GM19397 (cell line): Measurements from ENCODE around the gene ZNF507.
"Not testable (repeated sequence)": the region's sequence is repeated elsewhere in the genome, so short reads cannot be mapped to it uniquely, and the experiment has no call there.

ENCODE experiments used
- ATAC-seq: cut with Tn5 transposase; IDR thresholded peaks from one replicate; pipeline ENCODE4 v1.9.1; 2021; ENCODE audit warnings: mild to moderate bottlenecking, moderate library complexity; ENCODE audit not compliant: unreplicated experiment

ZNF507 gene

DNA sequence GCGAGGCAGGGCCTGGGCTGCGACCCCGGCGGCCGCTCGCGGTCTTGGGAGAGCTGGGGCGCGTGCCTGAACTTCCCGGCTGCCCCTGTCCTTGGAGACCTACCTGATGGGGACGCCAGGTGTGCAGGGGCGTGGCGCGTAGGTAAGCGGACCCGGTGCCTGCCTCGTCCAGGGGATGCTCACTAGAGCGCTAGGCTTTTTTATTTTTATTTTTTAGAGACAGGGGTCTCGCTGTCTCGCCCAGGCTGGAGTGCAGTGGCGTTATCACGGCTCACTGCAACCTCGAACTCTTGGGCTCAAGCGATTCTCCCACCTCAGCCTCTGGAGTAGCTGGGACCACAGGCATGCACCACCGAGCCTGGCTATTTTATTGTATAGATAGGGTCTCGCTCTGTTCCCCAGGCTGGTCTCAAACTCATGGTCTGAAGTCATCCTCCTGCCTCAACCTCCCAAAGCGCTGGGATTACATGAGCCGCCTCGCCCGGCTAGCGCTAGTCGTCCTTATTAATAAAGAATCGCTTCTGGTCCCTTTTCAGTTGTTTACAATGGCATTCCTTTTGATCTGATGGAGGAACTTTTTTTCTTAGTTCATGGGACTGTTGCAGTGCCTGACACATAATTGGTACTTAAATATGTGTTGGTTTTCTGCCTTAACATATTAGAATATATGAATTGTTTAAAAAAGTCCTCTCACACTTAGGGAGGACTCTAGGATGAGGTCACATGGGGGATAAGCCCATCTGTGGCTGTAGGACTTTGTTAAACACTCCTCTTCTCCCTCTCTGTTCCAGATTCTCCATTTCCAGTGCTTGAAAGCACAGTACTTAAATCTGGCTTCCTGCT is 61.0 kb downstream of the ZNF507 start:
- ATAC-seq: no peak

DNA sequence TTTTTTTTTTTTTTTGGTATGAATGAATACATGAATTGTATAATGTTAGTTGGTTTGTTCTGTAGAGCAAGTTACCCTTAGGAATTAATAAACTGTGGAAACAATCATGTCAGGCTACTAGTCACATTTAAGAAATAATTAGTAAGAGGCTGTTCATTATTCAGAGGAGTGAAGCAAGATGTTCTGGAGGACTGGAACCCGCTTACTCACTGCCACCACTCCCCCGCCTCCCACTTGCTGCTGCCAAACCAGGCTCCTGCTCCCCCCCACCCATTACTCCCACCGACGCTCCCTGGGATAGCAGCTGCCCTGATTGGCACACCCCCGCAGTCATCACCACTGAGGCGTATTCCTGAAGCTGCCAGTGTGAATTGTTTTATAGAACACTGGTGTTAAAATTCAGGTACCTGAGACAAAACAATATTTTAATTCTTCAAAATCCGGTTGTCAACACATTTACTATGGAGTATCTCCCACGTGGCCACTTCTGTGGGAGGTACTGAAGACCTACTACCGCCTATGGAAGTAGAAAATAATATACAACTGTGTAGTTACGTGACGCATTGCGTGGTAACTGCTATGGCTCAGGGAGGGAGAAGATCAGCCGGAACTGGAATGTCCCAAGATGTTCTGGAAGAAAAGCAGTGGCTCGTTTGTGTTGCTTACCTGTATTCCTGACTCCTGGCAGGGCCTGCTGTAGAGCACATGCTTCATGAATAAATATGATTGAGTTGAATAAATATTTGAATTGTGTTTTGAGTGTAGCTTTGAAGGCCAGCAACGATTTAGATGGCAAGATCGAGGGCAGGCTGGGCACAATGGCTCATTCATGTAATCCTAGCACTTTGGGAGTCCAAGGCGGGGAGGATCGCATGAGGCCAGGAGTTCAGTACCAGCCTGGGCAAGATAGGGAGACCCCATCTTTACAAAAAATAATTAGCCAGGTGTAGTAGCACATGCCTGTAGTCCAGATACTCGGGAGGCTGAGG is 61.9 kb downstream of the ZNF507 start:
- no peak for ATAC-seq

DNA sequence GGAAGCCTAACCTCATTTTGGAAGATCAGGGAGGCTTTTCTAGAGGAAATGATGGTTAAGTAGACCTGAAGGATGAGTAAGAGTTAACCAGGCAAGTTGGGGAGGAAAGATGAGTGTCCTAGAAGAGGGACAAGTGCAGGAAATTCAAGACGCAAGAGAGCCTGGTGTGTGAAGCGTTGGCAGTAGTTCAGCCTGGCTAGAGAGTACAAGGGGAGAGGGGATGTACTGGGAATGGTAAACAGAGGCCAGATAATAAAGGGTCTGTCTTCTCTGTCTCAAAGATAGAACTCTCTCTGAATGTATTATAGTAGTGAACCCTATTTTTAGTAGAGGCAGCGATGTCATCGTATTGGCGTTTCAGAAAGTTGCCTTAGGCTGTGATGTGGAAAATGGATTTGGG is 69.8 kb downstream of the ZNF507 start:
- no peak for ATAC-seq

GRCh38 chr19:32415669-32416068 is 70.3 kb downstream of the ZNF507 start:
- no peak for ATAC-seq

GRCh38 chr19:32416749-32417456 is 71.5 kb downstream of the ZNF507 start:
- no peak for ATAC-seq

DNA sequence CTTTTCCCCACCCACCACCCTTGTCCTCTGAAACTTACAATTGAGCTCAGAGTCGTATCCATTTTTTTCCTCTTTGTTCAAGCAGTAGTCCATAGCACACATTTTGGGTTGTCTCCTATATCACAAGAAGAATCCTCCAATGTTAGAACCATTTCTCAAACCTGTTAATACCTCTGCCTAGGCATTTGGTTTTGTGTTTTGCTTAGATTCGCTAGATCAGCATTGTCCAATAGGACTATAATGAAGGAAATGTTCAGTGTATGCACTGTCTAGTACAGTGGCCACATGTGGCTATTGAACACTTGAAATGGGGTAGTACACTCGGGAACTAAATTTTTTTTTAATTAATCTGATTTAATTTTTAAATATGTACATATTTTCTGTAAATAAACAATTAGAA is 72.7 kb downstream of the ZNF507 start:
- no peak for ATAC-seq

GRCh38 chr19:32421589-32422361 is 76.4 kb downstream of the ZNF507 start:
- no peak for ATAC-seq

GRCh38 chr19:32422435-32422834 is 77.0 kb downstream of the ZNF507 start:
- no peak for ATAC-seq

- not testable (repeated sequence) for ATAC-seq
Measured at GRCh38 chr19:32423944-32424343, 78.5 kb downstream of the ZNF507 start.

- ATAC-seq: no peak
Measured at GRCh38 chr19:32427536-32427935, 82.1 kb downstream of the ZNF507 start.

DNA sequence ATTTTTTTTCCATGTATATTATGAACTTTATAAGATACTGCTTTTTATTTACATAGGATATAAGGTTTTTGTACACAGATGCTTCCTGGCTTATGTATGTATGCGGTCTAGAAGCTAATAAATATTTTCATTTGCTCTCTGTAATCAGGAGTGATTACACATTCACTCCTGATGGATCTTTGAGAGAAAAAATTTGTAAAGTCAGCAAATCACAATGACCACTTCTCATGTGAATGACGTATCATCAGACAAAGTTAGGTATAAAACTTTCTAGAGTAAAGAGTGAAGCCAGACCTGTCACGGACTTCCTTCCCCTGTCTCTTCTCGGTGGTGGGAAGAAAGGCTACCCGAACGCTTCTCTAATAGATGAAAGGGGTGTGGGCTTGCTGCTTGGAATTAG is 91.3 kb downstream of the ZNF507 start:
- no peak for ATAC-seq

- no peak for ATAC-seq
Measured at GRCh38 chr19:32437096-32437495, 91.7 kb downstream of the ZNF507 start.
